H4 (cell line): ENCODE measurements around the gene GPR39. TPM values are rescaled to one million over a fixed set of nuclear protein-coding genes. Genes with fewer than 3 reads are reported as not detected.

Experiments used
- DNase-seq: peaks from one replicate; pipeline ENCODE4 v3.0.0-alpha.2; 2015; ENCODE audit warnings: low spot score
- total RNA-seq: library from RNA; depleted of rRNA; stranded (reverse); fragments of >200 nt; shearing (Covaris generic); gene quantifications from 2 replicates; pipeline ENCODE4 v1.2.3, GENCODE V29; 2014

GPR39 gene
- total RNA-seq, 1 experiment from 2014 or later = 5.1 TPM

DNA sequence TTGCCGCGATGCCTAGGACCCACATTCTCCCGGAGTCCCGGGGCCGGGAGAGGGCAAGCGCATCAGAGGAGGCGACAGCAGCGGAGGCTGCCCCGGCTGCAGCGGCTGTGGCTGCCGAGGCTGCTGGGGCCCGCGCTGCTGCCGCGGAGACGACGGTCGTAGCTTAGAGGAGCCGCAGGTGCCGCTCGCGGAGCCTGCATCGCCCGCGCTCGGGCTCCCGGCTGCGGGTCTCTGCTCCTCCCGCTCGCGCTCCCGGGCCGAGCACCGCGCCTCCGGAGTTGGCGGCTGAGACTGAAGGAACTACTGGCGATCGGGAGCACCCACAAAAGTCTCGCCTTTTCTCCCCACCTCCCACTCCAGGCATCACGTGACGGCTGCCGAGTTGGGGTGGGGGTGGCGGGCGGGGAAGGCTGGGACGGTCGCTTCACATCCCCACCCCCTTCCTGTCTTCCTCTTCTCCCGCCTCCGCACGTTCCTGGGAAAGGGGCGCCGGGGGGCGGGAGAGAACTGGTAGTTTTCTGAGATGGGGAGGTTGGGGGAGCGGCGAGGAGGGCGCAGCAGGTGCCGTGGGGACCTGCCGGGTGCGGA lies 253.4 kb downstream of the GPR39 start, which contains the start of gene LYPD1:
LYPD1 (minus strand) TSS at position 298 of the 588 bp plus-strand sequence; CDS start at position 25, 273 bp downstream.
- no peak for DNase-seq

DNA sequence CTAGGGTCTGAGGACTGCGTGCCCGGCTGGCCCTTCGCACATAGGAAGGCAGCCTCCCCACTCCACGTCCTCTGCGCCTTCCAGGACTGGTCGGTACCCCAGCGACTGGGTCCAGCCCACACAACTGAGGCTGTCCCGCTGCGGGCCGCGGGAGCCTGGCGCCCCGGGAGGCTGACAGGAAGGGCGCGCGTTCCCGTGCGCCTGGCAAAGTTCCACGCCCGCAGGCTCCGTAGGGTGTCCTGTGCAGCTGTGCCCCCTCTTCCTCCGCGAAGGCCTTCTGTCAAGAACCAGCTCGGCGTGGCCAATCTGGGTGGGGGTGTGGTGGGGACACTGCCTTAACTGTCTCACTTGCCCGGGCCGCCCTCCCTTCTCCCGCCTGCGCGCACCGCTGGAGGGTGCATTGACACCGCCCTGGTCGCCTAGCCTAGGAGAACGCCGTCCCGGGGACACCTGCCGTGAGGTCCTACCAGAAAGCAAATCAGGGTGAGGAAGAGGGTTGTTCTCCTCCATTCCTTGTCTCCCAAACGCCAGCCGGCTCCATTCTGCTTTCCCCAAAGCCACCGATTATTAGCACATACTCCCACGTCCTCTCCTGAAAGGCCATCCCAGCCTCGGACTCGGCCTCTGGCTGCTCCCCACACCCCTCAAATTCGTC lies 254.0 kb downstream of the GPR39 start:
- DNase-seq = peak; percentile 22

GRCh38 chr2:132671151-132671835 lies 254.7 kb downstream of the GPR39 start:
- peak; percentile 53 for DNase-seq

GRCh38 chr2:132676999-132677398 lies 260.4 kb downstream of the GPR39 start:
- DNase-seq = no peak

DNA sequence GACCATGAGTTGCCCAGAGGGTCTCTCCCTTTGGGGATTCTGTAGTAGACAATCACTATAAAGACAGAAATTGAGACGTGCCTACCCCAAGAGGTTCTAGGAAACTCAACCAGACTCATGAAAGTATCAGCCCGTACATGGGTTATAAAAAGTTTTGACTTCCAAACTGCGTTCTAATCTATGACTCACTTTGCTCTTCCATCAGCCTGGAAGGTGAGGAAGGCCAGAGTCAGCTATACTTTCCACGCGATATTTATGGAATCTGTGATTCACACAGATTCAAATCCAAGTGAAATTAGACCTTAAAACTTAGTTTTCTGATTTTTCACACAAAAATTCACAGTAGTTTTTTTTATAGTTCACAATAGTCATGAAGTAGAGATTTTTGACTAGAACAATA lies 261.1 kb downstream of the GPR39 start:
- no peak for DNase-seq

DNA sequence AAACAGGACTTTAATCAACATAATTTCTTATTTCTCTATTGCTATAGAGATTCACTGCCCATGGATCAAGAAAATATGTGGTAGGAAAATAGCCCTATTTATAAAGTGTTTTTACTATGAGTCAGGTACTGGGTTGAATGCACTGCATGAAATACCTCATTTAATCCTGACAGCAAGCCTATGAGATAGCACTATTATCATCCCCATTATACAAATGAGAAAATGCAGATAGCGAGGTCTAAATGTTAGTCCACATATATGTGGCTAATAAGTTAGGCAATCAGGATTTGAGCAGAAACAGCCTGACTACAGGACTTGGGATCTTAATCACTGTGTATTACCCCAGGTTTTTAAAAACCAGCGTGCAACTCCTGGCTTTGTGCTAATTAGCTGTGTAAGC lies 261.9 kb downstream of the GPR39 start:
- DNase-seq = no peak

- DNase-seq = no peak
Observed at GRCh38 chr2:132680544-132680943, 263.9 kb downstream of the GPR39 start.

DNA sequence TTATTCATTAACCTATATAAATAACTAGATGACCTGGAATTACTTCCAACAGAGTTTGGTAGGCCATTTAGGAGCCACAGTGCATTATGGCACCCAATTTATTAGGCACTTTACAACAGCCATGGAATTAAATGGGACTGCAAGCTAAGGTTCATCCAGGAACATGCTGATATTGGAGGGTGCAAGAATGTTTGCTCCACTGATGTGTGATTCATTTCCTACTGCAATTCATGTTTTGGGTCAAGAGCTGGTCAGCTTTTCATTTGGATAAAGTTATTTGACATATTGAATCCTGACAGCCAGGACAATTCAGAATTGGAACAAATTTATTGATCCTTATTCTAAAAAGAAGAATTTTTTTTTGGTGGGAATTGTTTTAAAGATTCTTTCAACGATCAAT lies 265.2 kb downstream of the GPR39 start:
- DNase-seq = no peak

GRCh38 chr2:132690664-132691303 lies 274.2 kb downstream of the GPR39 start:
- no peak for DNase-seq

- DNase-seq = no peak
Observed at GRCh38 chr2:132691556-132691955, 275.0 kb downstream of the GPR39 start.

GRCh38 chr2:132692816-132693215 lies 276.2 kb downstream of the GPR39 start:
- no peak for DNase-seq
